Measurements from ENCODE around the gene BICRA. TPM values are rescaled to one million over a fixed set of nuclear protein-coding genes. Genes with fewer than 3 reads are reported as not detected.
"Not testable (repeated sequence)": the region's sequence is repeated elsewhere in the genome, so short reads cannot be mapped to it uniquely, and the experiment has no call there.

Gene BICRA
- total RNA-seq, 2 experiments from 2014 or later = 23.3 to 25.5 TPM

- H3K27me3 Mint-ChIP-seq = no peaks in the 10 kb centered on the region
- ChIA-PET CTCF (interaction anchor here (1.2 kb wide), 1 partner anchor 33 kb away, joined by 3 read pairs; no protein-coding TSS in a partner anchor), POLR2A (interaction anchor here (0.6 kb wide), 1 partner anchor 34 kb away, joined by 5 read pairs; no protein-coding TSS in a partner anchor)
- peaks cover 1% of the 10 kb centered on the region for H3K36me3 Mint-ChIP-seq (ENCODE audit: low read depth)
- H3K27ac Mint-ChIP-seq = peak overlapping the region; percentile 33
- no peak overlapping the region for H3K4me3 Mint-ChIP-seq
- no peak for DNase-seq
- peaks cover 8% of the 10 kb centered on the region for H3K4me1 Mint-ChIP-seq
- H3K9me3 Mint-ChIP-seq = peaks cover 7% of the 10 kb centered on the region
Measured at GRCh38 chr19:47587295-47587694, 21.6 kb upstream of the BICRA start.

DNA sequence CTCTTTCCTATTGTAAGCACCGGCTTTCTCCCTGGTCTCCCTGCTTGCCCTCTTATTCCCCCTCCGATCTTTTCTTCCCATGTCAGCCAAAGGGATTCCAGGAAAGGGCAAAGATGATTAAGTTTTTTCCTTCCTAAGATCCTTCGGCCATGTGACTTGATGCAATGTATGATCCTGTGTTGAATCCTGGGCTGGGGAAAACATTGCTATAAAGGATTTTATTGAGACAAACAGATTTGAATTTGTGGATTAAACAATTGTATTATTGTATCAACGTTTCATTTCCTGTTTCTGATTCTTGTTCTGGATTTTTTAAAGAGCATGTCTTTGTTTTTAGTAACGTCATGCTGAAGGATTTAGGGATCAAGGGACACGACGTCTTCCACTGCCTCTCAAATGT lies 19.1 kb upstream of the BICRA start:
- H3K4me3 Mint-ChIP-seq = no peak overlapping the region
- H3K4me1 Mint-ChIP-seq = no peaks in the 10 kb centered on the region
- H3K9me3 Mint-ChIP-seq = peaks cover 7% of the 10 kb centered on the region
- peaks cover 1% of the 10 kb centered on the region for H3K36me3 Mint-ChIP-seq (ENCODE audit: low read depth)
- no peak overlapping the region for H3K27ac Mint-ChIP-seq
- POLR2A ChIA-PET = no interaction called here
- DNase-seq = no peak
- H3K27me3 Mint-ChIP-seq = no peaks in the 10 kb centered on the region
- CTCF ChIA-PET = interaction anchor here (0.6 kb wide), 1 partner anchor 47 kb away, joined by 3 read pairs; no protein-coding TSS in a partner anchor

GRCh38 chr19:47593860-47594259 lies 15.1 kb upstream of the BICRA start:
- peaks cover under 1% of the 10 kb centered on the region for H3K27me3 Mint-ChIP-seq
- H3K27ac Mint-ChIP-seq = no peak overlapping the region
- CTCF ChIA-PET = interaction anchor here (0.6 kb wide), 1 partner anchor 245 kb away, joined by 3 read pairs; the partner anchor contains the start of gene DHX34
- H3K9me3 Mint-ChIP-seq = no peaks in the 10 kb centered on the region
- H3K4me3 Mint-ChIP-seq = no peak overlapping the region
- no peaks in the 10 kb centered on the region for H3K36me3 Mint-ChIP-seq (ENCODE audit: low read depth)
- no peak for DNase-seq
- POLR2A ChIA-PET = no interaction called here
- H3K4me1 Mint-ChIP-seq = peaks cover 16% of the 10 kb centered on the region

DNA sequence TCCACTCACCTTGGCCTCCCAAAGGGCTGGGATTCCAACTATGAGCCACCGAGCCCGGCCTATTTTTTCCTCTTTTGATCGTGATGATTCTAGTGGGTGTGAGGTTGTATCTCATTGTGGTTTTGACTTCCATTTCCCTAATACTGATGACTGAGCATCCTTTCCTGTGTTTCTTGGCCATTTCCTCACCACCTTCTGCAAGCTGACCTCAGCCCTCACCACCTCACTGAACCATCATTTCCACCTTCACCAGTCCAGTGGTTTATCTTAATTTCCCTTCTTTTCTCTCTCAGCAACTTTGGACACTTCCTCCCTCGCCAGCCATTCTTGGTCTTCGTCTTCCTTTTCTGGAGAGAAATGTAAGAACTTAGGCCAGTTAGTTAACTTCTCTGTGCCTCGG lies 13.0 kb upstream of the BICRA start:
- CTCF ChIA-PET = interaction anchor here (1.0 to 2.2 kb wide), 2 partner anchors 15 to 111 kb away, joined by 3 to 6 read pairs; no protein-coding TSS in a partner anchor
- Mint-ChIP-seq H3K36me3 (ENCODE audit: low read depth) (peaks cover 2% of the 10 kb centered on the region), H3K27me3 (peaks cover 1% of the 10 kb centered on the region), H3K4me1 (peaks cover 29% of the 10 kb centered on the region), H3K27ac (peak overlapping the region; percentile 46), H3K9me3 (no peaks in the 10 kb centered on the region), H3K4me3 (no peak overlapping the region)
- POLR2A ChIA-PET = no interaction called here
- DNase-seq = no peak

DNA sequence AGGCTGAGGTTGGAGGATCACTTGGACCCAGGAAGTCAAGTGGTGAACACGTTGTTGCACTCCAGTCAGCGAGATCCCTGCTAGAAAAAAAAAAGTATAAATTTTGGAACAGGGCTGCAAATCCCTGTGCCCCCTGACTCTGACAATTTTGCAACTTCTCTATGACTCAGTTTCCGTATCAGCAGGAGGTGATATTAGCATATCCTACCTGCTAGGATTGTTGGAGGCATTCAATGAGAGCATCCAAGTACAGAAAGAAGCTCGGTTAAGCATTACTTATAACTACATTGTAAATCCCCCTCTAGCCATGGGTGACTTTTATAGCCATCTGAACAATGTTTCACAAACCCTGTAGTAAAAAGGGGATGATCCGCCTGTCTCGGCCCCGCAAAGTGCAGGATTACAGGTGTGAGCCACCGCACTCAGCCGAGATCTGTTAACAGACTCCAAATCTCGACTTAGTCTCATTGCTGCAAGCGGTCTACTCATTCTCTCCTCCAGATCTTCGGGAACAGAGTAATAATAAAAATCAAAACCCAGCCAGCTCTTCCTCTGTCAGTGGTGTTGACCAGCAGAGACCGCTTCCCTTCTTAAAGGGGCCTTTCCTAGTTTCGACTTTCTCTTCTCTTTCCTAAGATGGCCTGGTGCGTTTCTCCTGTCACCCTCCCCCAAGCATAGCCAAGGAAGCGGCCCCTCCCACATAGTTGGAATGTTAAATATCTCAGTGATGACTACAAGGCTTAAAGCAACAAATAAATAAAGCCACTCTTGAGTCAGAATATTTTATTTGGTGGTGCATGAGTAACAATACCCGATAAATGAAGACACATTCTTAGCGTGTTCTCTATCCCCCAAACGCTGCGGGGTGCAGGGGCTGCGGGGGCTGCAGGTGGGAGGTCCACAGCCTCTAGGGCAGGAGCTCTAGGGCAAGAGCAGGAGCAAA lies 10.3 kb upstream of the BICRA start:
- no peaks in the 10 kb centered on the region for H3K9me3 Mint-ChIP-seq
- no peak for DNase-seq
- CTCF ChIA-PET = interaction anchor here (0.8 to 2.4 kb wide), 5 partner anchors 12 to 145 kb away, joined by 3 to 11 read pairs (median 4); no protein-coding TSS in a partner anchor
- POLR2A ChIA-PET = interaction anchor here (0.6 kb wide), 1 partner anchor 11 kb away, joined by 4 read pairs; no protein-coding TSS in a partner anchor
- peaks cover 1% of the 10 kb centered on the region for H3K27me3 Mint-ChIP-seq
- peaks cover 5% of the 10 kb centered on the region for H3K36me3 Mint-ChIP-seq (ENCODE audit: low read depth)
- peaks cover 37% of the 10 kb centered on the region for H3K4me1 Mint-ChIP-seq
- peak overlapping the region; percentile 92 for H3K27ac Mint-ChIP-seq
- H3K4me3 Mint-ChIP-seq = peak overlapping the region; percentile 83

DNA sequence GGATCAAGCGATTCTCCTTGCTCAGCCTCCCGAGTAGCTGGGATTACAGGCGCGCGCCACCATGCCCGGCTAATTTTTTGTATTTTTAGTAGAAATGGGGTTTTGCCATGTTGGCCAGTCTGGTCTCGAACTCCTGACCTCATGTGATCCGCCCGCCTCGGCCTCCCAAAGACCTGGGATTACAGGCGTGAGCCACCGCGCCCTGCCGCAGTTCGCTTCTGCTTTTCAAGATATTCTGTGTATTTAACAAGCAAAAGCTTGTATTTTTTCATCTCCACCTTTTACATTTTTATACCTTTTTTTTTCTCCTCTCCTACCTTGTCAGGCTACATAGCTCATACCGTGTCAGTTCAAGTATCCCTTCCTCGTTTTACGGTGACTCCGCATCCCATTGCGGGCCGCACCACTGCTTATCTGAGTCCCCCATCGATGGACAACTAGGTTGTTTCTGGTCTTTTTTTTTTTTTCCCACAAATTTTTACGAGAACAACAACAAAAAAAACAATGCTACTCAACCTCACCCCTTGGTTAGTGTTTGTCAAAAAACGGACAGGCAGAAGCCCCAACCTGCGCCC lies 9.2 kb upstream of the BICRA start:
- not testable (repeated sequence) for H3K27me3 Mint-ChIP-seq; H3K36me3 Mint-ChIP-seq (ENCODE audit: low read depth); H3K9me3 Mint-ChIP-seq; DNase-seq
- Mint-ChIP-seq H3K4me3 (peak overlapping the region; percentile 83), H3K27ac (peak overlapping the region; percentile 92), H3K4me1 (peaks cover 46% of the 10 kb centered on the region)
- CTCF ChIA-PET = interaction anchor here (0.7 to 2.4 kb wide), 4 partner anchors 11 to 681 kb away, joined by 3 to 11 read pairs (median 4); no protein-coding TSS in a partner anchor
- POLR2A ChIA-PET = interaction anchor here (1.2 kb wide), 1 partner anchor 116 kb away, joined by 3 read pairs; the partner anchor contains the start of gene KPTN

- CTCF ChIA-PET = interaction anchor here (0.6 to 2.4 kb wide), 5 partner anchors 10 to 164 kb away, joined by 3 to 11 read pairs (median 5); no protein-coding TSS in a partner anchor
- H3K27ac Mint-ChIP-seq = peak overlapping the region; percentile 92
- peaks cover 5% of the 10 kb centered on the region for H3K36me3 Mint-ChIP-seq (ENCODE audit: low read depth)
- H3K27me3 Mint-ChIP-seq = peaks cover 1% of the 10 kb centered on the region
- H3K9me3 Mint-ChIP-seq = no peaks in the 10 kb centered on the region
- DNase-seq = peak; percentile 100
- peaks cover 46% of the 10 kb centered on the region for H3K4me1 Mint-ChIP-seq
- POLR2A ChIA-PET = interaction anchor here (1.2 to 1.4 kb wide), 2 partner anchors 85 to 117 kb away, joined by 3 to 4 read pairs; partner anchors contain the start of gene KPTN
- H3K4me3 Mint-ChIP-seq = peak overlapping the region; percentile 83
Measured at GRCh38 chr19:47600246-47601179, 8.4 kb upstream of the BICRA start.

DNA sequence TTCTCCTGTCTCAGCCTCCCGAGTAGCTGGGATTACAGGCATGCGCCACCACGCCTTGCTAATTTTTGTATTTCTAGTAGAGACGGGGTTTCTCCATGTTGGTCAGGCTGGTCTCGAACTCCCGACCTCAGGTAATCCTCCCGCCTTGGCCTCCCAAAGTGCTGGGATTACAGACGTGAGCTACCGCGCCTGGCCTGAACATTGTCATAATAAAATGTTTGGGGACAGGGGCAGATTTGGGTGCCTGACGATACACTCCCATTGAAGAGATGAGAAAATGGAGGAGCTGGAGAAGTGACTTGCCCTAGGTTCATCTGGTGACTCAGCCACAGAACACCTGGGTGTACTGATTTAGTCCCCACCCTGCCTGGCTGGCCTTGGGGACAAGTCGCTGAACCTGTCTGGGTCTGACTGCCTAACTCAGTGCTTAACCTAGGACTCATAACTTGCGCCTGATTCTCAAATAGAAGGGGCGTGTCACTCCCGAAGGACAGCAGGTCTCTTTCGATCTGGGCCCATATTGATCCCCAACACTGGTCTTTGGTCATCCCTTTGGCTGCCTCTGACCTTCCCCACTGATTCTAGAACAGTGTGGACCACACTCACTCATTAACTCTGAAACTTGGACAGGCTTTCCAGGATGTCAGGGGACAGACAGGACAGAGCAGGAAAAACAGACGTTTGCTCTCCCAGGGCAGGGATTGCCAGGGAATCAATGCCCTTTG lies 7.6 kb upstream of the BICRA start:
- no peak for DNase-seq
- Mint-ChIP-seq H3K4me3 (peak overlapping the region; percentile 83), H3K4me1 (peaks cover 38% of the 10 kb centered on the region), H3K36me3 (ENCODE audit: low read depth) (peaks cover 6% of the 10 kb centered on the region), H3K27ac (peak overlapping the region; percentile 92), H3K9me3 (no peaks in the 10 kb centered on the region), H3K27me3 (peaks cover 1% of the 10 kb centered on the region)
- ChIA-PET CTCF (interaction anchor here (0.6 to 1.3 kb wide), 3 partner anchors 21 to 165 kb away, joined by 3 to 6 read pairs (median 3); no protein-coding TSS in a partner anchor), POLR2A (interaction anchor here (1.4 kb wide), 1 partner anchor 86 kb away, joined by 4 read pairs; no protein-coding TSS in a partner anchor)

GRCh38 chr19:47603706-47604565 lies 5.0 kb upstream of the BICRA start:
- H3K9me3 Mint-ChIP-seq = no peaks in the 10 kb centered on the region
- peaks cover 16% of the 10 kb centered on the region for H3K36me3 Mint-ChIP-seq (ENCODE audit: low read depth)
- ChIA-PET POLR2A (no interaction called here), CTCF (no interaction called here)
- H3K4me1 Mint-ChIP-seq = peaks cover 37% of the 10 kb centered on the region
- no peak overlapping the region for H3K4me3 Mint-ChIP-seq
- H3K27me3 Mint-ChIP-seq = peaks cover under 1% of the 10 kb centered on the region
- peak overlapping the region; percentile 27 for H3K27ac Mint-ChIP-seq
- DNase-seq = no peak

- CTCF ChIA-PET = interaction anchor here (1.7 kb wide), 1 partner anchor 92 kb away, joined by 3 read pairs; the partner anchor contains the start of gene NAPA
- Mint-ChIP-seq H3K4me1 (peaks cover 31% of the 10 kb centered on the region), H3K27ac (peak overlapping the region; percentile 92), H3K36me3 (ENCODE audit: low read depth) (peaks cover 18% of the 10 kb centered on the region), H3K27me3 (no peaks in the 10 kb centered on the region), H3K9me3 (no peaks in the 10 kb centered on the region), H3K4me3 (peak overlapping the region; percentile 80)
- POLR2A ChIA-PET = interaction anchor here (0.7 kb wide), 1 partner anchor 92 kb away, joined by 3 read pairs; no protein-coding TSS in a partner anchor
- DNase-seq = no peak
Measured at GRCh38 chr19:47607564-47608073, 1.3 kb upstream of the BICRA start.

All from activated CD4-positive, alpha-beta T cell treated with anti-CD3 and anti-CD28 coated beads, Interleukin-2, amount 10 ng/mL, durations not matched to agents 7 days and 5 days (primary cell).